Measurements from ENCODE around the gene TRPM2.
"Not testable (repeated sequence)": the region's sequence is repeated elsewhere in the genome, so short reads cannot be mapped to it uniquely, and the experiment has no call there.

The TRPM2 gene

GRCh38 chr21:44400791-44401385 lies 47.5 kb downstream of the TRPM2 start:
- no peak for TF ChIP-seq CTCF (IDR thresholded peaks at IDR 0.05; ENCODE audit: low read depth, low read length, missing control alignments)
- H3K4me3 ChIP-seq (ENCODE audit: low read depth, low read length), result no peak overlapping the region
- no peak for DNase-seq (ENCODE audit: low read depth)
- in situ Hi-C loops (cut with HindIII; ENCODE audit: low sequenced_read_pairs), result no loop called here

GRCh38 chr21:44401386-44402160 lies 48.2 kb downstream of the TRPM2 start:
- DNase-seq (ENCODE audit: low read depth), result no peak
- in situ Hi-C loops (cut with HindIII; ENCODE audit: low sequenced_read_pairs), result no loop called here
- no peak overlapping the region for H3K4me3 ChIP-seq (ENCODE audit: low read depth, low read length)
- TF ChIP-seq CTCF (IDR thresholded peaks at IDR 0.05; ENCODE audit: low read depth, low read length, missing control alignments), result no peak

- no peak overlapping the region for H3K4me3 ChIP-seq (ENCODE audit: low read depth, low read length)
- in situ Hi-C loops (cut with HindIII; ENCODE audit: low sequenced_read_pairs), result no loop called here
- TF ChIP-seq CTCF (IDR thresholded peaks at IDR 0.05; ENCODE audit: low read depth, low read length, missing control alignments), result no peak
- DNase-seq (ENCODE audit: low read depth), result no peak
Measured at GRCh38 chr21:44402323-44403105, 49.1 kb downstream of the TRPM2 start.

- H3K4me3 ChIP-seq (ENCODE audit: low read depth, low read length), result no peak overlapping the region
- in situ Hi-C loops (cut with HindIII; ENCODE audit: low sequenced_read_pairs), result no loop called here
Measured at GRCh38 chr21:44403106-44404020, 49.9 kb downstream of the TRPM2 start.

GRCh38 chr21:44404482-44404881 lies 51.1 kb downstream of the TRPM2 start:
- in situ Hi-C loops (cut with HindIII; ENCODE audit: low sequenced_read_pairs); H3K4me3 ChIP-seq (ENCODE audit: low read depth, low read length); DNase-seq (ENCODE audit: low read depth): not testable (repeated sequence)

More at GRCh38 chr21:44403106-44404020, 49.9 kb downstream of the TRPM2 start:
- no peak for DNase-seq (ENCODE audit: low read depth)
- no peak for TF ChIP-seq CTCF (IDR thresholded peaks at IDR 0.05; ENCODE audit: low read depth, low read length, missing control alignments)

- no peak for DNase-seq (ENCODE audit: low read depth)
- in situ Hi-C loops (cut with HindIII; ENCODE audit: low sequenced_read_pairs), result no loop called here
- no peak for TF ChIP-seq CTCF (IDR thresholded peaks at IDR 0.05; ENCODE audit: low read depth, low read length, missing control alignments)
- no peak overlapping the region for H3K4me3 ChIP-seq (ENCODE audit: low read depth, low read length)
Measured at GRCh38 chr21:44405091-44405947, 51.9 kb downstream of the TRPM2 start.

Measured in astrocyte of the cerebellum (primary cell).